SU-DHL-6 (cell line): Measurements from ENCODE around the gene ELF2.
"Not testable (repeated sequence)": the region's sequence is repeated elsewhere in the genome, so short reads cannot be mapped to it uniquely, and the experiment has no call there.

Experiments
- H2AFZ ChIP-seq: fragments of 200-600 bp; sonication (generic); 2 replicates; pipeline ENCODE4 v1.6.1; 2014; ENCODE audit warnings: low read depth, mild to moderate bottlenecking, moderate library complexity, mixed read lengths, antibody characterized with exemption, low read length; ENCODE audit not compliant: severe bottlenecking
- H3F3A ChIP-seq: fragments of 200-600 bp; shearing (Covaris generic); 2 replicates; pipeline ENCODE4 v1.6.0; 2016; ENCODE audit warnings: antibody characterized with exemption, mild to moderate bottlenecking; ENCODE audit not compliant: insufficient read depth
- H3K27ac ChIP-seq: fragments of 200-600 bp; sonication (generic); 2 replicates; pipeline ENCODE4 v1.5.1; 2016; ENCODE audit warnings: low read depth, mild to moderate bottlenecking, low read length, moderate library complexity, mixed read lengths
- H3K27me3 ChIP-seq: fragments of 200-600 bp; sonication (generic), shearing (Covaris generic); 2 replicates; pipeline ENCODE4 v1.6.0; 2014; ENCODE audit warnings: mild to moderate bottlenecking, low read length
- H3K36me3 ChIP-seq: fragments of 200-600 bp; sonication (generic); 2 replicates; pipeline ENCODE4 v1.6.1; 2014; ENCODE audit warnings: mild to moderate bottlenecking, low read length, mixed read lengths
- H3K4me2 ChIP-seq: fragments of 300-600, 200-600 bp; shearing (Covaris generic), sonication (generic); 2 replicates; pipeline ENCODE4 v1.6.0; 2014; ENCODE audit warnings: low read length, low read depth, mild to moderate bottlenecking; ENCODE audit not compliant: poor library complexity, severe bottlenecking
- H3K4me3 ChIP-seq: fragments of 200-600 bp; sonication (generic); 2 replicates; pipeline ENCODE4 v1.5.1; 2014; ENCODE audit warnings: antibody characterized with exemption, low read length, mild to moderate bottlenecking, mixed read lengths; ENCODE audit not compliant: insufficient read depth, poor library complexity, severe bottlenecking
- H3K79me2 ChIP-seq: fragments of 200-600 bp; sonication (generic); 2 replicates; pipeline ENCODE4 v1.6.1; 2014; ENCODE audit warnings: mild to moderate bottlenecking, low read length, moderate library complexity; ENCODE audit not compliant: insufficient read depth
- H3K9ac ChIP-seq: fragments of 200-600 bp; sonication (generic); 2 replicates; pipeline ENCODE4 v1.7.0; 2014; ENCODE audit warnings: mild to moderate bottlenecking, low read length
- H3K9me2 ChIP-seq: fragments of 200-600 bp; sonication (generic); replicated peaks from 2 replicates; pipeline ENCODE4 v1.6.1; 2014; ENCODE audit warnings: low read length; ENCODE audit not compliant: insufficient read depth
- H3K9me3 ChIP-seq: fragments of 200-600 bp; sonication (generic); 2 replicates; pipeline ENCODE4 v1.6.1; 2014; ENCODE audit warnings: low read length, mixed read lengths; ENCODE audit not compliant: insufficient read depth
- H4K20me1 ChIP-seq: fragments of 200-600 bp; sonication (generic); 2 replicates; pipeline ENCODE4 v1.6.1; 2014; ENCODE audit warnings: low read depth, mild to moderate bottlenecking, antibody characterized with exemption, low read length, moderate library complexity, mixed read lengths
- CTCF ChIP-seq: fragments of 200-600 bp; sonication (generic); IDR thresholded peaks from one replicate; pipeline ENCODE4 v1.5.1; 2017; ENCODE audit warnings: antibody characterized with exemption, mild to moderate bottlenecking, low read length, moderate library complexity; ENCODE audit not compliant: insufficient read depth, poor library complexity, severe bottlenecking
- EZH2phosphoT487 ChIP-seq: fragments of 200-600 bp; sonication (generic), shearing (Covaris generic); conservative IDR thresholded peaks from 2 replicates; pipeline ENCODE4 v1.6.1; 2018; ENCODE audit warnings: mild to moderate bottlenecking, antibody characterized with exemption, low read length, moderate library complexity, mixed read lengths

ELF2 gene

DNA sequence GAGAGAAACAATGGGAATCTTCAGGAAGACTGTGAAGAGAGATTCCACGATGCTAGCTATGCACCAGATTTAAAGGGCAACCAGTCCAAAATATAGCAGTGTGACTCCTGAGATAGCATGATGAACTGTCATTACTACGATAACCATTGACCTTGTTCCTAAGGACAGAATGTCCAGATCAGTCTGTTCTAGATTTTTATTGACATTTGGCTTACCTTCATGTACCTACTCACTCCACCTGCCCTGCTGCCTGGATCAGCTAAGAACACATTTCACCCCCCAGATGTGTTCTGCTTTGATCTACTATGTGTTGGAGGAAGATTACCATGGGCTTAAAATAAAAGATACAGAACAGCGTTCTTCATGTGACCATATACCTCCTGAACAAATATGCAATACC, 50.1 kb downstream of the ELF2 start:
- H3K27me3 ChIP-seq, result no peaks in the 10 kb centered on the region
- H3K9me2 ChIP-seq, result no peaks in the 10 kb centered on the region
- H3K79me2 ChIP-seq, result no peaks in the 10 kb centered on the region
- no peak overlapping the region for H3K4me3 ChIP-seq
- no peaks in the 10 kb centered on the region for H3F3A ChIP-seq
- TF ChIP-seq CTCF, result no peak
- no peak overlapping the region for H2AFZ ChIP-seq
- H3K9ac ChIP-seq, result no peak overlapping the region
- no peaks in the 10 kb centered on the region for H4K20me1 ChIP-seq
- H3K36me3 ChIP-seq, result no peaks in the 10 kb centered on the region
- H3K4me2 ChIP-seq, result no peak overlapping the region
- H3K9me3 ChIP-seq, result no peaks in the 10 kb centered on the region
- H3K27ac ChIP-seq, result no peak overlapping the region

DNA sequence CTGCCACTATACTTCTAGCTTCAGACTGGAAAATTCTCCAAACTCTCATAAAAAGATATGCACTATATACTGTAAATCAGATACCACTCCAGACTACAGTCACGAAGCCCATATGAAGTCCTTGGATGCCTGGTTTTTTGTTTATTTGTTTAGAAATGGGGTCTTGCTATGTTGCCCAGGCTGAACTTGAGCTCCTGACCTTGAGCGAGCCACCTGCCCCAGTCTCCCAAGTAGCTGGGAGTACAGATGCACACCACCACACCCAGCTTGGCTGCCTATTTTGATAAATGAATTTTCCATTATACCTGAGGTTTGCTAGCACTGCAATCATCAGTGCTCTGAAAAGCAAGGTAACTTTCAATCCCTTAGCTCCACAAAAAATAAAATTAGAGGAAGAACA, 53.1 kb downstream of the ELF2 start:
- Histone ChIP-seq H3K4me2 (no peak overlapping the region), H3K4me3 (no peak overlapping the region), H4K20me1 (no peaks in the 10 kb centered on the region), H3K79me2 (no peaks in the 10 kb centered on the region), H3F3A (no peaks in the 10 kb centered on the region), H3K27me3 (no peaks in the 10 kb centered on the region), H2AFZ (no peak overlapping the region), H3K9ac (no peak overlapping the region), H3K27ac (no peak overlapping the region), H3K9me2 (no peaks in the 10 kb centered on the region), H3K9me3 (no peaks in the 10 kb centered on the region), H3K36me3 (no peaks in the 10 kb centered on the region)
- TF ChIP-seq CTCF (no peak), EZH2phosphoT487 (no peak)

GRCh38 chr4:139118365-139118764, 58.7 kb downstream of the ELF2 start:
- Histone ChIP-seq H3K27me3 (no peaks in the 10 kb centered on the region), H2AFZ (no peak overlapping the region), H3K4me2 (no peak overlapping the region), H3K9me3 (no peaks in the 10 kb centered on the region), H3F3A (no peaks in the 10 kb centered on the region), H3K27ac (no peak overlapping the region), H3K9ac (no peak overlapping the region), H4K20me1 (no peaks in the 10 kb centered on the region), H3K4me3 (no peak overlapping the region), H3K79me2 (no peaks in the 10 kb centered on the region), H3K36me3 (no peaks in the 10 kb centered on the region), H3K9me2 (no peaks in the 10 kb centered on the region)
- TF ChIP-seq EZH2phosphoT487 (no peak), CTCF (no peak)

GRCh38 chr4:139115226-139115625, 61.8 kb downstream of the ELF2 start:
- H3K9me2 ChIP-seq, result no peaks in the 10 kb centered on the region
- TF ChIP-seq EZH2phosphoT487, result no peak
- no peak for TF ChIP-seq CTCF

GRCh38 chr4:139114795-139115194, 62.2 kb downstream of the ELF2 start:
- H3K9ac ChIP-seq, H4K20me1 ChIP-seq, H3F3A ChIP-seq, H3K9me2 ChIP-seq, H3K4me2 ChIP-seq, H3K4me3 ChIP-seq, H3K79me2 ChIP-seq, H3K9me3 ChIP-seq, H2AFZ ChIP-seq, H3K36me3 ChIP-seq, H3K27ac ChIP-seq, H3K27me3 ChIP-seq: not testable (repeated sequence)

More at GRCh38 chr4:139115226-139115625, 61.8 kb downstream of the ELF2 start:
- H3F3A ChIP-seq, result no peaks in the 10 kb centered on the region
- H3K9ac ChIP-seq, result no peak overlapping the region
- no peak overlapping the region for H3K4me2 ChIP-seq
- no peaks in the 10 kb centered on the region for H3K79me2 ChIP-seq
- H3K27me3 ChIP-seq, result no peaks in the 10 kb centered on the region
- no peaks in the 10 kb centered on the region for H4K20me1 ChIP-seq
- H3K36me3 ChIP-seq, result no peaks in the 10 kb centered on the region
- no peak overlapping the region for H3K4me3 ChIP-seq
- H3K9me3 ChIP-seq, result no peaks in the 10 kb centered on the region
- no peak overlapping the region for H3K27ac ChIP-seq
- H2AFZ ChIP-seq, result no peak overlapping the region
